K562 (cell line): ENCODE measurements around the gene MARK4.
"Not testable (repeated sequence)": the region's sequence is repeated elsewhere in the genome, so short reads cannot be mapped to it uniquely, and the experiment has no call there.

ENCODE experiments used
- JUNB ChIP-seq: fragments of 450-650 bp; formaldehyde crosslinking; conservative IDR thresholded peaks from 2 replicates; pipeline ENCODE4 v1.4.0; 2020; ENCODE audit warnings: mild to moderate bottlenecking
- NR1H2 ChIP-seq: sonication (generic); formaldehyde crosslinking; IDR thresholded peaks from 2 replicates; pipeline ENCODE4 v1.4.0; 2020; ENCODE audit warnings: mild to moderate bottlenecking, missing genetic modification reagents
- POLR2G ChIP-seq: fragments of 200-400 bp; formaldehyde crosslinking; IDR thresholded peaks from 2 replicates; pipeline ENCODE4 v1.6.1; 2017; ENCODE audit warnings: low read depth, mild to moderate bottlenecking, antibody characterized with exemption, low read length, moderate library complexity
- ZFX ChIP-seq: sonication (generic); formaldehyde crosslinking; IDR thresholded peaks from 2 replicates; pipeline ENCODE4 v1.8.0; 2022; ENCODE audit warnings: mild to moderate bottlenecking, missing genetic modification reagents, moderate library complexity

- TF ChIP-seq POLR2G; JUNB (CRISPR knock-in tag); NR1H2; ZFX (CRISPR knock-in tag): not testable (repeated sequence)
These were observed 58.3 kb downstream of the MARK4 start for GRCh38 chr19:45309322-45309721.
